Activated CD4-positive, alpha-beta T cell treated with anti-CD3 and anti-CD28 coated beads for 24 hours (primary cell): Measurements from ENCODE around the gene OLIG3.

ENCODE experiments used
- DNase-seq, 2 donors: peaks; one replicate each; pipeline ENCODE4 v3.0.0-alpha.2; 2020; ENCODE audit warnings: low read depth in 2 of 2

The OLIG3 gene

GRCh38 chr6:137496368-137496767, 2.2 kb upstream of the OLIG3 start:
- DNase-seq, result no peak

GRCh38 chr6:137495703-137496336, 1.6 kb upstream of the OLIG3 start:
- no peak for DNase-seq

GRCh38 chr6:137494988-137495702, 951 bp upstream of the OLIG3 start:
- DNase-seq, result no peak

- DNase-seq, result no peak
Observed at GRCh38 chr6:137493218-137494038, 766 bp downstream of the OLIG3 start.

- no peak for DNase-seq
Observed at GRCh38 chr6:137492289-137493217, 1.6 kb downstream of the OLIG3 start.

GRCh38 chr6:137491478-137491877, 2.7 kb downstream of the OLIG3 start:
- no peak for DNase-seq

DNA sequence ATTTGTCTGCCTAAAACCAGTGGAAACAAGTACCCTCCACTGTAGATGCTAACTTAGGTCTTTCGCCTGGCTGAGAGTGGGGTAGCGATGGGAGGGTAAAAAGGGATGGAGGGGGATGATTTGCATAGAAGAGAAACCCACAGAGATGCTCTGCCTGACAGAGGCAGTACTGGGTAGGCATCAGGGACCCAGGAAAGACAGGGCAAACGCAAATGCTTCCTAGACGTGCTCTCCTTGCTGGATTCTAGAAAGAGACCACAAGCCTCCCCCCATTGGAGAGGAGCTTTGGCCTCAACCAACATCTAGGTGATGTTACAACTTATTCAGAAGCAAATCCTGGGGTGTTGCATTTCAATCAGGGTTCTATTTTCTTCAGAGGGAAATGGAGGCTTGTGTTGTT, 3.2 kb downstream of the OLIG3 start:
- no peak for DNase-seq

- DNase-seq, result no peak
Observed at GRCh38 chr6:137490006-137490905, 3.9 kb downstream of the OLIG3 start.

DNA sequence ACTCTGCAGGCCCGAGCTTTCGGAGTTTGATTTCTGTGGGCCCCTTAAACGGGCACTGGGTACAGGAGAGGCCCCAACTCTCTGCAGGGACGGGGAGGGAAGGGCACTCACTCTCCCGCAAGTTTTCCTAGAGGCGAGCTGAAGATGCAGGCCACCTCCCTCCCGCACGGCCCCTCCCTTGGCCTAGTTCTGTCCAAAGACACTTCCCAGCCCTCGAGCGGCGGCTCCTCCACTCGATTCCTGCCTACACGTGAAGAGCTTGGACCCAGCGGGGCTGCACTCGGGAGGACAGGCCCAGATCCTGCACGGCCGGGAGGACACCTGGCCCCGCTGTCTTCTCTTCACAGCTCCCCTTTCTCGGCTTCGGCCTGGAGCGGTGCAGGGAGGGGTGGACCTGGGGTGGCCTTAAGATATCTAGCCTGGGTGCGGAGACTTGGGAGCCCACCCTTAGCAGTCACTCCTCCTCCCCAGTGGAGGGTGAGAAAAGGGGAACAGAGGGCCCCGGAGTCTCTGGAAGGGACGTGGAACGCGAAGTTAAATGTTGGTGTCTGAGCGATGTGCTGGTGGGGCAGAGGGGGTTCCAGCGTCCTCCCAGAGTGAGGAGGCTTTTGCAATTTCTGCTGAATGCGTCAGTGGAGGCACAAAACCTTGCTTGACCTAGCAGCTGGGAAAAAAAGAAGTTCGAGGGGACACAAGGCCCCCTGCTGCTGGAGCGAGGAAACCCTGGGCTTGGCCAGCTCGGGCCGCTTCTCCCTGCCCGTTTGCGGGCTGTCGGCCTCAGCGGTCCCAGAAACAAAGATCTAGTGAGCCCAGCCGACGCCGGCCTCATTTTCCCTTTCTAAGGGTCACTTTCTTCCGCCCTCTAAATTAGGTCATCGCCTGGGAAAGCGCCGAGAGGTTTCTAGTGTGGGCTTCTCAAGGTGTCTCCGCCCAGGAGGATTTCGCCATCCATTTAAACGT, 4.9 kb downstream of the OLIG3 start:
- DNase-seq, result no peak

DNA sequence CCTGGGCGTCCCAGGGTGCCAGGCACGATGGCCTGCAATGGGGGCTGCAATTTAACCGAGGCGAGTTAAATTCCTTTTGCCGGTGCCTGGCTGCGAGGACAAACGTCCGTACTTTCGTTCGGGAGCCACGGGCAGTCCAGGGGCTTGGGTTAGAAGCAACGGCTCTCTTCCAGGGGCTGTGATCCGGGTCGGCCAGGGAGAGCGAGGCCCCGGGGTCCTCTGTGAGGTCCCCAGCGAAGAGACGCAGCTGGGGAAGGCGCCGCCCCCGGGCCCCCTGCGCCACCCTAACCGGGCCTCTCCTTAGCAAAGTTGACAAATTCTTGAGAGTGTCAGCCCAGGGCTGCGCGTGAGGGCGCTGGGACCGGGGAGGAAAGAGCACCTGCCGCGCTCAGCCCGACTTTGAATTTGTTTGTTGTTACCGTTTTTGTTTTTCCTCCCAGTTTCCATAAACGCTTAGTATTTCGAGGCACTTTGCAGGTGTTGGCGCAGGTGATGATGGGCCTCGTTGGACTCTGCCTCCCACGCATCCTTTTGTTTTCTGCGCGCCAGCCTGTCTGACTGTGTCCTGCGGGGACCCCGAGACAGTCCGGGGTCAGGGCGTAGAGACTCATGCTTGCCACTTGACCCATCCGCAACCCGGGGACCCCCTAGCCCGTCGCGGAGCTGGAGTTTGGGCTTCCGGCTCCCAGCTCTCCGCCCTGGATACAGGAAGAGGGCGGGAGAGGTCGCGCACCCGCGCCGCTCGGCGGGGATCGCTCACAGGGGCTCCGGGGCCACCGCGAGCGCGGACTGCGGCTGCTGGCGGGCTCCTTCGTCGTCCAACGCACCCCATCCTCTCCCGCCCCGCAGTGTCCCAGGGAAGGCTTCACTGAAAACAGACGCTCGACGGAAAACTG, 5.8 kb downstream of the OLIG3 start:
- DNase-seq, result no peak

DNA sequence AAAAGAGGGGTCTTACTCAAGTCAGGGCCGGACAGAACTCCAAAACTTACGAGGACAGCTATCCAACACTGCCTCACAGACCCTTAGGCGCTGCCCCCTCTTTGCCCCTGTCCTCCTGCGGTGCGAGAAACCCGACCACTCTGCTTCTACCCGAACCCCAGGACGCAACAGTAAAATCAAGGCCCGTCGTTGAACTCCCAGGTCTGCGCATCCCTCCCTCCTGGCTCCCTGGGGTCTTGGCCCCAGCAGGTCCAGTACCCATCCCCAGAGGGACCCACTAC, 6.4 kb downstream of the OLIG3 start:
- no peak for DNase-seq

- no peak for DNase-seq
Observed at GRCh38 chr6:137487181-137487868, 6.9 kb downstream of the OLIG3 start.

DNA sequence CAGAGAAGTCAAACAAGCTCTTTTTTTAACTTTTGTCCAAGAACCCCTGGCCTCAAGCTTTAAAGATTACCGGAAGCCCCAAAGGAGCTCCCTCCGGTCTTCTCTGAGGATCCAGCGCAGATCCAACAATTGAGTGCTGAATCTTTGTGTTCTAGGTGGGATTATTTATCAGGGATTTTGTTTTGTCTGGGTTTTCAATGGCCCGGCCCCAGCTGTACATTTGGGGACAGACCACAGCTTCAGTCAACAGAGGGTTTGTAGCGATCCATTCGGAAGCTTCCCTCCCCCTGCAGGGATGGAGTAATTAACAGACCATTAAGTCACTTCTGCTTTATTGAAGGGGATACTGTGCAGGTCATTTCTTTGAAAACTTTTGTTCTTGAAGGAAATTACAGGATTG, 7.8 kb downstream of the OLIG3 start:
- no peak for DNase-seq

DNA sequence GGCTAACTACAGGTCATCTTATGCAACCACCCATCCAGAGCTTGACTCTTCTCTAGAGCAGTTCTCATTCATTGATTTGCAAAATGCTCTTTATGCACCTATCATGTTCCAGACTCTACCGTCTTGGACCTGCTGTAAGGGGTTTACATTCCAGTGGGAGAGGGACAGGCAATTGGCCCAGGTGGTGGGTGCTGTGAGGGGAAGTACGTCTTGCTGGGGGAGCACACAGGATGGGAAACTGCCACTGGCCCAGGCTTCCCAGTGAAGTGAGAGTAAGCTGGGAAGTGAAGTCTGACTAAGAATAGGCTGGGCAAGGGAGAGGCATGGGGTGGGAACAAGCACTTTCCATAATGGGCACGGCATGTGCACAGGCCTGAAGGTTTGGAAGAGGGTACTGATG, 13.8 kb downstream of the OLIG3 start:
- DNase-seq, result no peak

DNA sequence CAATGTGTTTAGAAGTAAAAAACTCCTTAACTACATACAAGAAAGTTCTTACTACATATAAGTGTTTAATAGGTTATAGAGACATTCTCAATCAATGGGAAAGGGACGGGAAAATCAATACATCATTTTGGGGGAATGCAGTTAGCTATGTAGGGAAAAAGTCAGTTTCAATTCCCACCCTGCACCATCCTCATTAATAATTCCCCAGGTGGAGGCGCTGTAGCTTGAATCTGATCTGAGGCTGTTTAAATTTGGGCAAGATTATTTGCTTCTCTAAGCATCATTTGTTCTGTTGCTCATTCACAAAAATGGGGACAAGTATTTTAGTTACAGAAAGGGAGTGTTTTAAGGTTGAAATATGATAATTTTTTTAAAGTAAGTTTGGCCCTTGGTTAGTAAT, 19.1 kb downstream of the OLIG3 start:
- no peak for DNase-seq

GRCh38 chr6:137473598-137473997, 20.6 kb downstream of the OLIG3 start:
- no peak for DNase-seq

- no peak for DNase-seq
Observed at GRCh38 chr6:137472641-137473137, 21.5 kb downstream of the OLIG3 start.

GRCh38 chr6:137471986-137472385, 22.2 kb downstream of the OLIG3 start:
- DNase-seq, result no peak
